ENCODE results near the gene PSG4. TPM values are rescaled to one million over a fixed set of nuclear protein-coding genes. Genes with fewer than 3 reads are reported as not detected.
"Not testable (repeated sequence)": the region's sequence is repeated elsewhere in the genome, so short reads cannot be mapped to it uniquely, and the experiment has no call there.

PSG4 gene
- polyA plus RNA-seq (2011; rRNA removed) (0.56 and 0.84 TPM in 2 replicates), polyA minus RNA-seq (2011; rRNA and poly(A)+ RNA removed) (0.69 TPM in 1 of 2 replicates, not detected in the other)

DNA sequence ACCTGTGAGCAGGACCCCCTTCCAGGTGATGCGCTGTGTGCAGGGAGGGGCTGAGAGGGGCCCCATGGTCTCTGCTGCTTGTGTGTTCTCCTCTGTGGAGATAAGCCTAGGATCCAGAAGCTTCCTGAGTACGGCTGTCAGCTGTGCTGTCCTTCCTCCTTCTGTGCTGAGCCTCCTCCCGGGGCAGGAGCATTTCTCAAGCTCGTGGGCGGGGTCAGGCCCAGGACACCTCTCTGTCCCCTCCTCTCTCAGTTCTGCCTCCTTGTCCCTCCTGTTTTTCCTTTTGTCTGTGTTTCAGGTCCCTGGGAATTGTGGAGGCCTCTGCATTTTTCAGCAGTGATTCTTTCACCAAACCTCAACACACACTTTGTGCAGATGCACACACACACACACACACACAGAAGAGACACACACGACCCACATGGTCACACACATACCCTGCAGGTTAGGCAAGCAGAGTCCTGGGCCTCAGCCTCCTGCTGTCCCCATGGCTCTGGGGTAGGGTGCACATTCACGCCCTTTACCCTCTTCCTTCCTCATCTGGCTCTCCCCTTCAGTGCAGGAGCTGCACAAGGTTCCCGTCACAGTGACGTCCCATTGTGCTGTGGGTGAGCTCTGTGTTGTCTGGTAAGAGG, at the start of gene PSG4:
Gene PSG4, minus strand, starts transcription at position 168 of the 635 bp plus-strand sequence. Its CDS starts 102 bp downstream, at position 66.
- H3K27me3 ChIP-seq (ENCODE audit: control insufficient read depth, insufficient read depth, low read length); H3K4me3 ChIP-seq (ENCODE audit: low read depth, low read length); POLR2A ChIA-PET; CTCF ChIA-PET; H3K27ac ChIP-seq (ENCODE audit: low read depth, low read length); DNase-seq (ENCODE audit: low read depth, low spot score): not testable (repeated sequence)
- peaks cover 13% of the 10 kb centered on the region for H3K9me3 ChIP-seq (ENCODE audit: control insufficient read depth, insufficient read depth, low read length)

GRCh38 chr19:43251428-43251827, 46.0 kb upstream of the PSG4 start:
- H3K9me3 ChIP-seq (ENCODE audit: control insufficient read depth, insufficient read depth, low read length); POLR2A ChIA-PET; H3K27ac ChIP-seq (ENCODE audit: low read depth, low read length); H3K27me3 ChIP-seq (ENCODE audit: control insufficient read depth, insufficient read depth, low read length); CTCF ChIA-PET; DNase-seq (ENCODE audit: low read depth, low spot score); H3K4me3 ChIP-seq (ENCODE audit: low read depth, low read length): not testable (repeated sequence)

DNA sequence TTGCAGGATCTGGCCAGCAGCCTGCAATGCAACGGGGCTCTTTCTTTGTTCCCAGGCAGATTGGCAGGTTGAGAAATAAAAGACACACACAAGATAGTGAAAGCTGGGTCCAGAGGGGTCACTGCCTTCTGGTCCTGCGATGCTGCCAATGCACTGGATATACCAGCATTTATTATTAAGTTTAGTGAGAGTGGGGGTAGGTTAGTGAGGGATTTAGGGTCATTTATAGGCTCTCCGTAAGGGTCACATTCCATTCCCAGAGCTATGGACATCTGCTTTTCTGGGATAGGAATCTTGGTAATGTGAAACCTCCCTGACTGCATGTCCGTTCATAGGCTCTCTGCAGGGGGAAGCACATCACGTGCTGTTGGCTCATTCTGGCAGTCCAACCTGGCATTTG, 44.9 kb upstream of the PSG4 start:
- H3K27ac ChIP-seq (ENCODE audit: low read depth, low read length); H3K27me3 ChIP-seq (ENCODE audit: control insufficient read depth, insufficient read depth, low read length); CTCF ChIA-PET; POLR2A ChIA-PET; H3K9me3 ChIP-seq (ENCODE audit: control insufficient read depth, insufficient read depth, low read length); H3K4me3 ChIP-seq (ENCODE audit: low read depth, low read length); DNase-seq (ENCODE audit: low read depth, low spot score): not testable (repeated sequence)

DNA sequence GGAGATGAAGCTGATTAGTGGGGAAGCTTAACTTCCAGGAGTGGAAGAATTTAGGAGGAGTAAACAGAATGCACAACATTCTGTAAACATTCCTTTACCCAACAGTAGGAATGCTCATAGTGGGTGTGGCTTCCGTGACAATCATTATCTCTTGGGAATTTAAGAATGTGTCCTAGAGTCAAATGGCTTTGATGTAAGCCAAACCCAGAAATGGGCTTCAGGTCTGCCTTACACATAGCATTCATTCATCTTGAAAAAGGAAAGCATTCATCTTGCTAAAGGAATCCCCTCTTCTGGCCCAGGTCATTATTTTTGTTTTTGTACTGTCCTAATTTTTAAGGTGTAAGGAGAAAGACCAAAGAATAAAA, 43.2 kb upstream of the PSG4 start:
- CTCF ChIA-PET; POLR2A ChIA-PET; DNase-seq (ENCODE audit: low read depth, low spot score); H3K27ac ChIP-seq (ENCODE audit: low read depth, low read length); H3K4me3 ChIP-seq (ENCODE audit: low read depth, low read length); H3K9me3 ChIP-seq (ENCODE audit: control insufficient read depth, insufficient read depth, low read length); H3K27me3 ChIP-seq (ENCODE audit: control insufficient read depth, insufficient read depth, low read length): not testable (repeated sequence)

- H3K27ac ChIP-seq (ENCODE audit: low read depth, low read length); H3K4me3 ChIP-seq (ENCODE audit: low read depth, low read length); H3K9me3 ChIP-seq (ENCODE audit: control insufficient read depth, insufficient read depth, low read length); H3K27me3 ChIP-seq (ENCODE audit: control insufficient read depth, insufficient read depth, low read length); DNase-seq (ENCODE audit: low read depth, low spot score); CTCF ChIA-PET; POLR2A ChIA-PET: not testable (repeated sequence)
Observed at GRCh38 chr19:43247243-43247880, 41.9 kb upstream of the PSG4 start.

GRCh38 chr19:43245848-43246247, 40.4 kb upstream of the PSG4 start:
- H3K4me3 ChIP-seq (ENCODE audit: low read depth, low read length); CTCF ChIA-PET; H3K9me3 ChIP-seq (ENCODE audit: control insufficient read depth, insufficient read depth, low read length); POLR2A ChIA-PET; H3K27me3 ChIP-seq (ENCODE audit: control insufficient read depth, insufficient read depth, low read length); DNase-seq (ENCODE audit: low read depth, low spot score); H3K27ac ChIP-seq (ENCODE audit: low read depth, low read length): not testable (repeated sequence)

DNA sequence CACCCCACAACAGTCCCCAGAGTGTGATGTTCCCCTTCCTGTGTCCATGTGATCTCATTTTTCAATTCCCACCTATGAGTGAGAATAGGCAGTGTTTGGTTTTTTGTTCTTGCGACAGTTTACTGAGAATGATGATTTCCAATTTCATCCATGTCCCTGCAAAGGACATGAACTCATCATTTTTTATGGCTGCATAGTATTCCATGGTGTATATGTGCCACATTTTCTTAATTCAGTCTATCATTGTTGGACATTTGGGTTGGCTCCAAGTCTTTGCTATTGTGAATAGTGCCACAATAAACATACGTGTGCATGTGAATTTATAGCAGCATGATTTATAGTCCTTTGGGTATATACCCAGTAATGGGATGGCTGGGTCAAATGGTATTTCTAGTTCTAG, 36.8 kb upstream of the PSG4 start:
- H3K4me3 ChIP-seq (ENCODE audit: low read depth, low read length); H3K27me3 ChIP-seq (ENCODE audit: control insufficient read depth, insufficient read depth, low read length); H3K9me3 ChIP-seq (ENCODE audit: control insufficient read depth, insufficient read depth, low read length); CTCF ChIA-PET; H3K27ac ChIP-seq (ENCODE audit: low read depth, low read length); DNase-seq (ENCODE audit: low read depth, low spot score); POLR2A ChIA-PET: not testable (repeated sequence)

GRCh38 chr19:43238213-43238612, 32.8 kb upstream of the PSG4 start:
- DNase-seq (ENCODE audit: low read depth, low spot score); POLR2A ChIA-PET; CTCF ChIA-PET; H3K27me3 ChIP-seq (ENCODE audit: control insufficient read depth, insufficient read depth, low read length); H3K9me3 ChIP-seq (ENCODE audit: control insufficient read depth, insufficient read depth, low read length); H3K27ac ChIP-seq (ENCODE audit: low read depth, low read length); H3K4me3 ChIP-seq (ENCODE audit: low read depth, low read length): not testable (repeated sequence)

GRCh38 chr19:43235686-43236085, 30.2 kb upstream of the PSG4 start:
- DNase-seq (ENCODE audit: low read depth, low spot score); POLR2A ChIA-PET; H3K27me3 ChIP-seq (ENCODE audit: control insufficient read depth, insufficient read depth, low read length); H3K4me3 ChIP-seq (ENCODE audit: low read depth, low read length); CTCF ChIA-PET; H3K9me3 ChIP-seq (ENCODE audit: control insufficient read depth, insufficient read depth, low read length); H3K27ac ChIP-seq (ENCODE audit: low read depth, low read length): not testable (repeated sequence)
